ENCODE data around the gene TSC1.
"Not testable (repeated sequence)": the region's sequence is repeated elsewhere in the genome, so short reads cannot be mapped to it uniquely, and the experiment has no call there.

Gene TSC1

GRCh38 chr9:132975961-132976360 is 31.5 kb upstream of the TSC1 start:
- DNase-seq = no peak

GRCh38 chr9:132973713-132974112 is 29.3 kb upstream of the TSC1 start:
- no peak for DNase-seq

GRCh38 chr9:132973166-132973565 is 28.8 kb upstream of the TSC1 start:
- no peak for DNase-seq

GRCh38 chr9:132970324-132971062 is 26.1 kb upstream of the TSC1 start:
- no peak for DNase-seq

- no peak for DNase-seq
These were observed 25.4 kb upstream of the TSC1 start for GRCh38 chr9:132969783-132970182.

GRCh38 chr9:132967908-132968307 is 23.5 kb upstream of the TSC1 start:
- not testable (repeated sequence) for DNase-seq

DNA sequence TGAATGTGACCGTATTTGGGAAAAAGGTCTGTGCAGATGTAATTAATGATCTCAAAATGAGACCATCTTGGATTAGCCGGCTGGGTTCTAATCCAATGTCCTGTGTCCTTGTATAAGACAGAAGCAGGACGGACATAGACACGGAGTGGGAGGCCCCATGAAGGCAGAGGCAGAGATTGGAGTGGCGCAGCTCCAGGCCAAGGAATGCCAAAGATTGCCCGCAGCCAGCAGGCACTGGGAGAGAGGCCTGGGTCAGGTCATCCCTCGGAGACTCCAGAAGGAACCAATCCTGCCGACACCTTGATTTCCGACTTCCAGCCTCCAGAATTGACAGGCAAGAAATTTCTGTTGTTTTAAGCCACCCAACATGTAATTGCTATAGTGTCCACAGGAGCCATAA is 21.1 kb upstream of the TSC1 start:
- no peak for DNase-seq

- no peak for DNase-seq
These were observed 16.6 kb upstream of the TSC1 start for GRCh38 chr9:132961002-132961401.

- no peak for DNase-seq
These were observed 13.4 kb upstream of the TSC1 start for GRCh38 chr9:132957805-132958204.

GRCh38 chr9:132955768-132956167 is 11.4 kb upstream of the TSC1 start:
- DNase-seq = no peak

DNA sequence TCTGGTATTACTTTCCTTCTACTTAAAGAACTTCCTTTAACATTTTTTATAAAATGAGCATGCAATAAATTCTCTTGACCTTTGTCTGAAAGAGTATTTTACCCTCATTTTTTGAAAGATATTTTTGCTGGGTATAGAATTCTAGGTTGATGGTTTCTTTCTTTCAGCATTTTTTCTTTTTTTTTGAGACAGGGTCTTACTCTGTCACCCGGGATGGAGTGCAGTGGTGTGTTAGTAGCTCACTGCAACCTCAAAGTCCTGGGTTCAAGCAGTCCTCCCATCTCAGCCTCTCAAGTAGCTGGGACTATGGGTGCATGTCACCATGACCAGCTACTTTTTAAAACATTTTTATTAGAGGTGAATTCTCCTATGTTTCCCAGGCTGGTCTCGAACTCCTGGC is 10.7 kb upstream of the TSC1 start:
- DNase-seq = no peak

GRCh38 chr9:132949709-132950108 is 5.3 kb upstream of the TSC1 start:
- DNase-seq = no peak

DNA sequence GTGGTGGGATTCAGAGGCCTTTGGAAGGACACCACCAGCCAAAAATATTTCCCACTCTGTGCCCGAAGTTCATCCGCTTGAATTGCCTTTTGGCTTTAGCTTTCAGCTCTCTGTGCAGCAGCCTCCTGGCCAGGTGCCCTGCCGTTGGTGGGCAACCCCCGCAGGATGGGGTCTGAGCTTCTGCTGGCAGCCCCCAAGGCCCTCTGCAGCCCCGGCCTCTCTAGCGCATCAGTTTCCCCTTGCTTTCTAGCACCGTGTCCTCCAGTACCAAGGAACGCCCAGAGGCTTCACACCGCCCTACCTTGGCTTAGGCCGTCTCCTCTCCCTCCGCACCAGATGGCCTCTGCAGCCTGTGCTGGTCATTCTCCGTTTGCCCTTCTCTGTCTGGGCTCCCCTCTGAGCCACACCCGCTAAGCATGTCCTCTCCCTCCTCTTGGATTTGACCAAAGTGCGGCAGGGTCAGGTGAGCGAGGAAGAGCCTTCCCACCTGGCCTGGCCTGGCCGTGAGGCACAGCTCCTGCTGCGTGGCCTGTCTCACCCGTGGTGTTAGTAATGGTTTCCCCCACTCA is 4.2 kb upstream of the TSC1 start:
- no peak for DNase-seq

- peak; percentile 1 for DNase-seq
These were observed 3.3 kb upstream of the TSC1 start for GRCh38 chr9:132947756-132948155.

- DNase-seq = no peak
These were observed 2.3 kb upstream of the TSC1 start for GRCh38 chr9:132946631-132947295.

GRCh38 chr9:132946211-132946610 is 1.8 kb upstream of the TSC1 start:
- DNase-seq = no peak

- DNase-seq = no peak
These were observed 1.0 kb upstream of the TSC1 start for GRCh38 chr9:132945186-132946130.

- no peak for DNase-seq
These were observed 644 bp downstream of the TSC1 start for GRCh38 chr9:132943651-132944293.

- no peak for DNase-seq
These were observed 1.8 kb downstream of the TSC1 start for GRCh38 chr9:132942541-132943182.

DNA sequence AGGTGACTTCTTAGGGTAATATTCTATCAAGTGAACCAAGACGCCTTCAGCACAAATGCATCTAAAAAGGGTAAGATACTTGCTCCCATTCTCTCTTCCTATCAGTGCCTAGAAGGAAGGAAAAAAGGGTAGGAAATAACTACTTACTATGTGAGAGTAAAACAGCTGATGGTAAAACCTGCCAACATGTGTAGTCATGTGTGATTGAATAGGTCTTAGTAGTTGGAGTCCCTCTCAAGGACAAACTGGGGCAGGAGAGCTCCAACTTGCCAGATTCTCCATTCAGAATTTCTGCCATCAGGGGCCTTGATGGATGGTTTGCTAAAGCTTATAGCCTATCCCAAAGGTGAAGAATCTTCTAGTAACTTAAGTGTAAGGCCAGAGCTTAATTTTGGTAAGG is 5.2 kb downstream of the TSC1 start:
- no peak for DNase-seq

DNA sequence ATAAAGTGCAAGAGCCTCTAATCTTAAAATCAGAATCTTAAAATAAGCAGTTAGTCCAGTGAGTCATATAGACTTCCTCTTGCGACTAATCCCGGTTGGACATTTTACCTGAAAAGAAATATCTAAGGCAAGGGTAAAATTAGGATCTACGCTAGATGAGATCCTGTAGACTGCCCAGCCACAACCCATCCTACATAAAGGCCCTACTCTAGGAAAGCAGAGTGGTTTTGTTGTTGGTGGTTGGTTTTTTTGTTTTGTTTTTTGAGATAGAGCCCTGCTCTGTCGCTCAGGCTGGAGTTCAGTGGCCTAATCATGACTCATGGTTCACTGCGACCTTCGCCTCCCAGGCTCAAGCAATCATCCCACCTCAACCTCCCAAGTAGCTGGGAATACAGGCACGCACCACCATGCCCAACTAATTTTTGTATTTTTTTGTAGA is 6.9 kb downstream of the TSC1 start:
- no peak for DNase-seq

DNA sequence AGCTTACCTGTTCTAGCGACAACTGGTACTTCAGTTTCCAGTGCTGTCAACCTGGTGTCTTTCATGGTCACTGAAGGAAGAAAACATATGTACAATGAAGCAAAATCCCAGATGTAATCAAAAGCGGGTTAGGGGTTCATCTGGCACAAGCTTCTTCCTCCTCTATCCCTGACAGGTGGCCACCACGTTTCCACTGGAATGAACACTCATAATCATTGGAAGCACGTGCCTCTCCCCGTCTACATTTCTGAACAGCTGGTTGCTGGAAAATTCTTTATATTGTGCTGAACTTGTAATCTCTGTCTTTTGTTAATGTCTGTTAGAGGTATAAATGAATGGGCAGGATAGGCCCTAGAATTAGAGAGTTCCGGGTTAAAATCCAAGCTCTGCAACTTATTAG is 9.4 kb downstream of the TSC1 start:
- DNase-seq = no peak

All from DMS153 (cell line).